Measurements from ENCODE around the gene FCRLB.
A peak's percentile ranks its signal among the peaks of the same experiment; 100 is the strongest.

The FCRLB gene

DNA sequence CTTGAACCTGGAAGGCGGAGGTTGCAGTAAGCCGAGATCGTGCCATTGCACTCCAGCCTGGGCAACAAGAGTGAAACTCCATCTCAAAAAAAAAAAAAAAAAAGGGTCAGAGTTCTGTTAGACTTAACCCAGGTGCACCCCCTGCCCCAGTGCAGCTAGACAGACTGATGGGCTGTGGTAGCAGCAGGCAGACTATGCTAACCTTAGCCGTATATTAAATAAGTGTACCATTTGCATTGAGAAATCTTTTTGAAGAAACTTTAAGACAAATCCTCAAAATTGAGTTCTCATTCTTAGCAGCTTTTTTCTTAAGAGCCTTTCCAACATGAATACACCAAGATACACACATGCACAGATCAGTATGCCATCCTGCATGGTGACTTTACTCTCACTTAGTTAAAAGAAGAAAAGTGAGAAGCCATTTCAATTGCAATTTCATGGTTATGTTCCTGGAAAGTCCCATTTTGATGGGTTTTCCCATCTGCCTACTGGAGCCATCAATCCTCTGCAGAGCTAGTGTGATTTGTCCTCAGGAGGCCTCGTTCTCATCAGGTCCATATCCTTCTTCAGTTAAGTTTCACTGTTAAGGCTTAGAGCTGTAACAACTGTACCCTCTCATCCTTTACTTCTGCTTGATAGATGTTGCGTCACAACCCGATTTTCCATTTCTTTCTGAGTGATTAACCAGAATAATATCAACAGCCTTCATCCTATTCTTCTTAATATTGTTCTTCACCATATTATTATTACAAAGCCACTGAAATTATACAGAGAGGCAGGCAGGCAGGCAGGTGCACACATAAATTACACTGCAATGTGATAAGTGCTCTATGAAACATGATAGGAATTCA lies 7.3 kb downstream of the FCRLB start:
- in situ Hi-C loops (cut with HindIII; ENCODE audit: low pct_ligation_motif_present, low sequenced_read_pairs): no loop called here
- H3K27me3 ChIP-seq (replicated peaks): no peaks in the 10 kb centered on the region
- TF ChIP-seq, protein P1, sequence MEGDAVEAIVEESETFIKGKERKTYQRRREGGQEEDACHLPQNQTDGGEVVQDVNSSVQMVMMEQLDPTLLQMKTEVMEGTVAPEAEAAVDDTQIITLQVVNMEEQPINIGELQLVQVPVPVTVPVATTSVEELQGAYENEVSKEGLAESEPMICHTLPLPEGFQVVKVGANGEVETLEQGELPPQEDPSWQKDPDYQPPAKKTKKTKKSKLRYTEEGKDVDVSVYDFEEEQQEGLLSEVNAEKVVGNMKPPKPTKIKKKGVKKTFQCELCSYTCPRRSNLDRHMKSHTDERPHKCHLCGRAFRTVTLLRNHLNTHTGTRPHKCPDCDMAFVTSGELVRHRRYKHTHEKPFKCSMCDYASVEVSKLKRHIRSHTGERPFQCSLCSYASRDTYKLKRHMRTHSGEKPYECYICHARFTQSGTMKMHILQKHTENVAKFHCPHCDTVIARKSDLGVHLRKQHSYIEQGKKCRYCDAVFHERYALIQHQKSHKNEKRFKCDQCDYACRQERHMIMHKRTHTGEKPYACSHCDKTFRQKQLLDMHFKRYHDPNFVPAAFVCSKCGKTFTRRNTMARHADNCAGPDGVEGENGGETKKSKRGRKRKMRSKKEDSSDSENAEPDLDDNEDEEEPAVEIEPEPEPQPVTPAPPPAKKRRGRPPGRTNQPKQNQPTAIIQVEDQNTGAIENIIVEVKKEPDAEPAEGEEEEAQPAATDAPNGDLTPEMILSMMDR (IDR thresholded peaks at IDR 0.05; ENCODE audit: low read depth, low read length, missing control alignments): no peak
- no peaks in the 10 kb centered on the region for H3K36me3 ChIP-seq (replicated peaks)
- no peak for DNase-seq
- no peak overlapping the region for H3K4me3 ChIP-seq (ENCODE audit: low read depth, low read length)
- H3K27ac ChIP-seq: no peak overlapping the region

DNA sequence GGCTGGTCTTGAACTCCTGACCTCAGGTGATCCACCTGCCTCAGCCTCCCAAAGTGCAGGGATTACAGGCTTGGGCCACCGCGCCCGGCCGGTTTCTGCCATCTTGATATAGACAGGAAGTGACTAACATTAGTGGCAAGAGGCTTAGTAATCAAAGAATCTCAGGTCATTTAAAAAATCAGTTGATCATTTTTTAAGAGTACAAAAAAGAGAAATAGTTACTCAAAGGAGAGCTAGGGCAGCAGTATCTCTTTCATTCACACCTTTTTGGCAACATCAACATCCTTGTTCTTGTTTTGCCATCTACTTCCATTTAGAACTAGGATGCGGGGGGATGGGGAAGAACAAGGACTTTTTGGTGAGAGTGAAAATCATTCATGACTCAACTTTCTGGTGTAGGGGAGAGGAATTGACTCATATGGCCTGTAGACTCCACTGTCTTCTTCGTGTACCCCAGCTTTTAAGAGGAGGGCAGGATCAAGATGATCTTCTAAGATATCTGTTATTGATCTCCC lies 8.8 kb downstream of the FCRLB start:
- H3K27me3 ChIP-seq (replicated peaks): no peaks in the 10 kb centered on the region
- TF ChIP-seq, protein P1 (IDR thresholded peaks at IDR 0.05; ENCODE audit: low read depth, low read length, missing control alignments): no peak
- H3K36me3 ChIP-seq (replicated peaks): no peaks in the 10 kb centered on the region
- peak overlapping the region; percentile 37 for H3K27ac ChIP-seq
- no peak overlapping the region for H3K4me3 ChIP-seq (ENCODE audit: low read depth, low read length)
- in situ Hi-C loops (cut with HindIII; ENCODE audit: low pct_ligation_motif_present, low sequenced_read_pairs): no loop called here
- DNase-seq: peak; percentile 54

DNA sequence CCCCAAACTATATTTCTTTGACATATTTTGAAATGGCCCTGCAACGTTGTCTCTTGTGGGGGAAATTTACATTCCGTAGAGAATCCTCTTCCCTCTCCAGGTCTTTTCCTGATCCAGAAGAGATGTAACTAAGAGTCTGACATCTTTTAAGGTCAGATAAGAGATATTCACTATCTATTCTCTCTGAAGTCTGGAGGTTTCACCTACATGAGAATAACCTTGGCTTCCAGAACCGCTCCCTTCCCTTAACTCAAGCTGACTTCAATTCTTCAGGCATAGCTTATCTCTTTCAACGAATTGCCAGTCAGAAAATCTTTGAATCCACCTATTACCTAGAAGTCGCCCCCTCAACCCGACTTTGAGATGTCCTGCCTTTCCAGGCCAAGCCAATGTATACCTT lies 9.9 kb downstream of the FCRLB start:
- Histone ChIP-seq H3K4me3 (ENCODE audit: low read depth, low read length) (no peak overlapping the region), H3K27me3 (replicated peaks) (no peaks in the 10 kb centered on the region), H3K36me3 (replicated peaks) (no peaks in the 10 kb centered on the region), H3K27ac (no peak overlapping the region)
- DNase-seq: no peak
- TF ChIP-seq, protein P1 (IDR thresholded peaks at IDR 0.05; ENCODE audit: low read depth, low read length, missing control alignments): no peak
- in situ Hi-C loops (cut with HindIII; ENCODE audit: low pct_ligation_motif_present, low sequenced_read_pairs): no loop called here

DNA sequence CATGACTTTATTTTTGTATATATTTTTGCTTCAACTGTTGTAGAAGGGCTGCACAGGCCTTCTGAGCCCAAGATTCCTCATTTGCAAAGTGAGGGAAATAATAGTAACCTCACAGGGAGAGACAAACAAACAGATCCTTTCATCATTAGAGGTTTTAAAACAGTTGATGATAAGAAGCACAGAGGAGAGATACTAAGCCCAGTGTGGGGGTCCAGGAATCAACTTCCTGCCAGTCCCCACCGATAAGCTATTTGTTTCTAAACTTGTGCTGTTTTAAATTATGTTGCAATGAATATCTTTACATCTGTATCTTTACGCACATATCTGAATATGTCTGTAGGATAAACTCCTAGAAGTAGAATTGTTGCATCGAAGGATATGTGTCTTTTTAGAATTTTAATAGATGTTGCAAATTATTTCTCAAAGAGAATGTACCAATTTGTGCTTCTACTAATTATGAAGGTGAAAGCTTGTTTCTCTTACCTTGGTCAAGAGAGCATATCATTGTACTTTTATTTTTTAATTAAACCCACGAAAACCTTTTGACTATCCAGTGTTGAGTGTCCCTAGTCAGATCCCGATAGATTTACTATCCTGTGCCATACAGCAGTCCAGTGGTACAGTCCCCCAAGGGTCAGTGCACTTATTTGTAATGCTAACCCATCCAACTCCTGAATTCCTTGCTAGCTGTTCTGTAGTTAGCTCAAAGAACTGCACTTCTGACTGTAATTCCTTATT lies 10.8 kb downstream of the FCRLB start:
- no peak overlapping the region for H3K4me3 ChIP-seq (ENCODE audit: low read depth, low read length)
- TF ChIP-seq, protein P1 (IDR thresholded peaks at IDR 0.05; ENCODE audit: low read depth, low read length, missing control alignments): no peak
- no peak for DNase-seq
- H3K36me3 ChIP-seq (replicated peaks): no peaks in the 10 kb centered on the region
- H3K27ac ChIP-seq: no peak overlapping the region
- H3K27me3 ChIP-seq (replicated peaks): no peaks in the 10 kb centered on the region
- in situ Hi-C loops (cut with HindIII; ENCODE audit: low pct_ligation_motif_present, low sequenced_read_pairs): no loop called here

DNA sequence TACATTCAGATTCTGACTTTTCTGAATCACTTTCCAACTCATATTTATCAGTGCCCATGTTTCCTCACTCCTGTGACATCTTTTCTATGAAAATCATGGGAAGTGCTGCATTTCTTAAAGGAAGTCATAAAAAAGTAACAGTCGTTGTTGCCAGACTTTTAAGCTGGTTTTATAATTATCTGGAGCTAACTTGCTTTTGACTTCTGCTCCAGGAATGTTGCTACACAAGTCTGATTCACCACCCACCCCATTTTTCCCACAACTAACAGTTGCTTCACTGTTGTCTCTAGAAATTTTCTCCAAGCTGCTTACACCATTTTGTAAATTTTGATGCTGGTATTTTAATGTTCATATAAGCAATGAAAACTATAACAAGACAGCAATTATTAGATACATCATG lies 12.2 kb downstream of the FCRLB start:
- H3K4me3 ChIP-seq (ENCODE audit: low read depth, low read length): no peak overlapping the region
- DNase-seq: peak; percentile 81
- H3K27ac ChIP-seq: peak overlapping the region; percentile 68
- TF ChIP-seq, protein P1 (IDR thresholded peaks at IDR 0.05; ENCODE audit: low read depth, low read length, missing control alignments): no peak
- H3K36me3 ChIP-seq (replicated peaks): no peaks in the 10 kb centered on the region
- in situ Hi-C loops (cut with HindIII; ENCODE audit: low pct_ligation_motif_present, low sequenced_read_pairs): no loop called here
- H3K27me3 ChIP-seq (replicated peaks): no peaks in the 10 kb centered on the region
